H1 (cell line): ENCODE measurements around the gene BSN.

Experiments used
- CBX8 ChIP-seq: fragments of 300-800, 300-1000 bp; sonication (generic); IDR thresholded peaks from 2 replicates; pipeline ENCODE4 v1.7.1; 2016; ENCODE audit warnings: low read depth, low read length, borderline replicate concordance
- CEBPB ChIP-seq: IDR thresholded peaks from 2 replicates; pipeline ENCODE4 v1.6.1; 2012; ENCODE audit warnings: low read depth, low read length
- CTCF ChIP-seq, 3 experiments: IDR thresholded peaks; 1 replicate in 2 of 3; 2 replicates in 1 of 3; pipeline versions ENCODE4 v1.5.1 to v1.6.1; 2011; ENCODE audit warnings: low read length in 3 of 3, mild to moderate bottlenecking in 3 of 3, inconsistent platforms in 2 of 3, low read depth in 1 of 3, moderate library complexity in 1 of 3; ENCODE audit not compliant: insufficient read depth in 1 of 3; ENCODE audit errors: control extremely low read depth in 1 of 3
- EP300 ChIP-seq, 2 experiments: IDR thresholded peaks; 1 replicate in 1 of 2; 2 replicates in 1 of 2; pipeline ENCODE4 v1.6.1; 2011 to 2012; ENCODE audit warnings: low read depth in 2 of 2, low read length in 2 of 2, mild to moderate bottlenecking in 2 of 2, borderline replicate concordance in 1 of 2, inconsistent platforms in 1 of 2, moderate library complexity in 1 of 2
- EZH2 ChIP-seq: fragments of 200-600 bp; sonication (generic); IDR thresholded peaks from 2 replicates; pipeline ENCODE4 v1.7.1; 2012; ENCODE audit warnings: low read depth, mild to moderate bottlenecking, moderate library complexity, low read length, inconsistent platforms; ENCODE audit not compliant: severe bottlenecking
- FOSL1 ChIP-seq: IDR thresholded peaks from 2 replicates; pipeline ENCODE4 v1.6.1; 2011; ENCODE audit warnings: mild to moderate bottlenecking, low read depth, low read length, moderate library complexity; ENCODE audit not compliant: insufficient read depth
- JUN ChIP-seq: IDR thresholded peaks from 2 replicates; pipeline ENCODE4 v1.6.1; 2011; ENCODE audit warnings: low read depth, mild to moderate bottlenecking, improper control_type of control experiment, low read length
- RAD21 ChIP-seq, 2 experiments: IDR thresholded peaks in 1 of 2; conservative IDR thresholded peaks in 1 of 2; 2 replicates each; pipeline ENCODE4 v1.6.1; 2011; ENCODE audit warnings: low read depth in 2 of 2, low read length in 2 of 2, improper control_type of control experiment in 1 of 2, inconsistent platforms in 1 of 2, mild to moderate bottlenecking in 1 of 2, moderate library complexity in 1 of 2
- RFX5 ChIP-seq: IDR thresholded peaks from 2 replicates; pipeline ENCODE4 v1.6.1; 2011; ENCODE audit warnings: low read depth, low read length, improper control_type of control experiment, borderline replicate concordance
- RXRA ChIP-seq: IDR thresholded peaks from 2 replicates; pipeline ENCODE4 v1.6.1; 2011; ENCODE audit warnings: low read depth, mild to moderate bottlenecking, low read length, moderate library complexity; ENCODE audit not compliant: insufficient read depth
- SIX5 ChIP-seq: IDR thresholded peaks from 2 replicates; pipeline ENCODE4 v1.6.1; 2011; ENCODE audit warnings: mild to moderate bottlenecking, low read depth, low read length
- SP4 ChIP-seq: IDR thresholded peaks from 2 replicates; pipeline ENCODE4 v1.6.1; 2012; ENCODE audit warnings: low read length, inconsistent platforms
- SUZ12 ChIP-seq: fragments of 200-600 bp; sonication (generic); IDR thresholded peaks from 2 replicates; pipeline ENCODE4 v1.6.1; 2012; ENCODE audit warnings: mild to moderate bottlenecking, inconsistent platforms, low read length, moderate library complexity, mixed read lengths
- ZNF274 ChIP-seq: IDR thresholded peaks from 2 replicates; pipeline ENCODE4 v1.7.0; 2012; ENCODE audit warnings: low read length, borderline replicate concordance; ENCODE audit errors: extremely low read depth

- TF ChIP-seq SUZ12 (no peak), EZH2 (no peak), RAD21 (IDR thresholded peaks at IDR 0.05 in 1 of 2, conservative IDR thresholded peaks at IDR 0.05 in 1 of 2; ENCODE audit: low read depth in 2 of 2, low read length in 2 of 2) (no peak), CTCF (IDR thresholded peaks at IDR 0.05; ENCODE audit: control extremely low read depth in 1 of 3, insufficient read depth in 1 of 3, low read depth in 1 of 3, low read length in 3 of 3) (no peak), EP300 (IDR thresholded peaks at IDR 0.05; ENCODE audit: borderline replicate concordance in 1 of 2, low read depth in 2 of 2, low read length in 2 of 2) (no peak), ZNF274 (no peak), CBX8 (no peak), SP4 (no peak), FOSL1 (no peak), SIX5 (no peak), CEBPB (no peak), RXRA (no peak), JUN (no peak), RFX5 (no peak)
These were observed 76.5 kb downstream of the BSN start for GRCh38 chr3:49630784-49631183.
